GM06990 (cell line): ENCODE results near the gene TBC1D5.

Experiments
- DNase-seq: peaks from one replicate; pipeline ENCODE4 v3.0.0-alpha.2; 2011; ENCODE audit not compliant: insufficient read length; ENCODE audit errors: extremely low read depth
- H3K27me3 ChIP-seq: replicated peaks from 2 replicates; pipeline ENCODE4 v1.6.0; 2011; ENCODE audit warnings: low read length; ENCODE audit not compliant: control insufficient read depth, insufficient read depth
- H3K36me3 ChIP-seq: 2 replicates; pipeline ENCODE4 v1.5.1; 2011; ENCODE audit warnings: low read length; ENCODE audit not compliant: control insufficient read depth, insufficient read depth
- H3K4me3 ChIP-seq: replicated peaks from 2 replicates; pipeline ENCODE4 v1.5.1; 2011; ENCODE audit warnings: low read depth, mild to moderate bottlenecking, control low read depth, low read length
- TF ChIP-seq, protein P1 (sequence below): IDR thresholded peaks from 2 replicates; pipeline ENCODE4 v1.5.1; 2011; ENCODE audit warnings: low read length, control low read depth, mild to moderate bottlenecking, inconsistent platforms; ENCODE audit not compliant: insufficient read depth, poor library complexity, severe bottlenecking

Gene TBC1D5

GRCh38 chr3:17571686-17572085, 170.7 kb downstream of the TBC1D5 start:
- Histone ChIP-seq H3K27me3 (no peaks in the 10 kb centered on the region), H3K36me3 (no peaks in the 10 kb centered on the region), H3K4me3 (no peak overlapping the region)
- TF ChIP-seq, protein P1, sequence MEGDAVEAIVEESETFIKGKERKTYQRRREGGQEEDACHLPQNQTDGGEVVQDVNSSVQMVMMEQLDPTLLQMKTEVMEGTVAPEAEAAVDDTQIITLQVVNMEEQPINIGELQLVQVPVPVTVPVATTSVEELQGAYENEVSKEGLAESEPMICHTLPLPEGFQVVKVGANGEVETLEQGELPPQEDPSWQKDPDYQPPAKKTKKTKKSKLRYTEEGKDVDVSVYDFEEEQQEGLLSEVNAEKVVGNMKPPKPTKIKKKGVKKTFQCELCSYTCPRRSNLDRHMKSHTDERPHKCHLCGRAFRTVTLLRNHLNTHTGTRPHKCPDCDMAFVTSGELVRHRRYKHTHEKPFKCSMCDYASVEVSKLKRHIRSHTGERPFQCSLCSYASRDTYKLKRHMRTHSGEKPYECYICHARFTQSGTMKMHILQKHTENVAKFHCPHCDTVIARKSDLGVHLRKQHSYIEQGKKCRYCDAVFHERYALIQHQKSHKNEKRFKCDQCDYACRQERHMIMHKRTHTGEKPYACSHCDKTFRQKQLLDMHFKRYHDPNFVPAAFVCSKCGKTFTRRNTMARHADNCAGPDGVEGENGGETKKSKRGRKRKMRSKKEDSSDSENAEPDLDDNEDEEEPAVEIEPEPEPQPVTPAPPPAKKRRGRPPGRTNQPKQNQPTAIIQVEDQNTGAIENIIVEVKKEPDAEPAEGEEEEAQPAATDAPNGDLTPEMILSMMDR = no peak
- no peak for DNase-seq

GRCh38 chr3:17562845-17563244, 179.6 kb downstream of the TBC1D5 start:
- no peaks in the 10 kb centered on the region for H3K36me3 ChIP-seq
- no peaks in the 10 kb centered on the region for H3K27me3 ChIP-seq
- TF ChIP-seq, protein P1 = no peak
- no peak overlapping the region for H3K4me3 ChIP-seq
- DNase-seq = no peak

DNA sequence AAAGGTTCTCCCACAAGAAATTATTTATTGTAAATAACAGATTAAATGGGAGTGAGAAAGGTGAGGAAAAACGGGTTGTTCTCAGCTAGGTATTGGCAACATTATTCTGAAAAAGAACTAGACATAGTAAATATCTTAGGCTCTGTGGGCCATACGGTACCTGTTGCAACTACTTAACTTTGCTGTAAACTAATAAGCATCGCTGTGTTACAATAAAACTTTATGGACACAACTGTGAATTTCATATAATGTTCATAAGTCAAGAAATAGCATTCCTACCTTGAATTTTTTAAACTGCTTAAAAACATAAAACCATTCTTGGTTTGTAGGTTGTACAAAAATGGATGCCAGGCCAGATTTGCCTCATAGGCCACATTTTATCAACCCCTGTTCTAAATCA, 183.9 kb downstream of the TBC1D5 start:
- Histone ChIP-seq H3K36me3 (no peaks in the 10 kb centered on the region), H3K4me3 (no peak overlapping the region), H3K27me3 (no peaks in the 10 kb centered on the region)
- TF ChIP-seq, protein P1 = no peak
- DNase-seq = no peak

GRCh38 chr3:17557749-17558463, 184.5 kb downstream of the TBC1D5 start:
- no peaks in the 10 kb centered on the region for H3K36me3 ChIP-seq
- H3K4me3 ChIP-seq = no peak overlapping the region
- TF ChIP-seq, protein P1 = no peak
- H3K27me3 ChIP-seq = no peaks in the 10 kb centered on the region
- DNase-seq = no peak

- TF ChIP-seq, protein P1 = no peak
- no peak overlapping the region for H3K4me3 ChIP-seq
- no peak for DNase-seq
- no peaks in the 10 kb centered on the region for H3K27me3 ChIP-seq
- no peaks in the 10 kb centered on the region for H3K36me3 ChIP-seq
These were observed 186.9 kb downstream of the TBC1D5 start for GRCh38 chr3:17555525-17555924.

DNA sequence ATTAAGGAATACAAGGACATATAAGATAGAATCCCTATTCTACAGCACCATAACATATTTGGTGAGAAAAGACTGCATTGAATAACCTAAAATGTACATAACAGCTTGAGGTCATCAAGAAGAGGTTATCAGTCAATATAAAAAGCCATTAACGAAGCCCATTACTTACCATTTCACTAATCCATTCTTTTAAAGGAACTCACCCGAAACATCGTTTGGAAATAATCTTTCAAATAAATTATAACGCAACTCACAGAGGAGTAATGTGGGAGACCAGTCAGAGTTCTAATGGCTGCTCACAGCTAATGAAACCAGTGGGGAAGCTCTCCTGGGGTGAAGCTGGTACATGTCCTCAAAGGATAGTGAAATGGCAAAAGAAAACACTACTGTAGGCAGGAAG, 188.4 kb downstream of the TBC1D5 start:
- H3K27me3 ChIP-seq = no peaks in the 10 kb centered on the region
- H3K4me3 ChIP-seq = no peak overlapping the region
- TF ChIP-seq, protein P1 = no peak
- DNase-seq = no peak
- H3K36me3 ChIP-seq = no peaks in the 10 kb centered on the region
